ENCODE data around the gene RPS3. TPM values are rescaled to one million over a fixed set of nuclear protein-coding genes. Genes with fewer than 3 reads are reported as not detected.

RPS3 gene
- total RNA-seq: 1,080 and 1,268 TPM in 2 replicates

GRCh38 chr11:75399344-75400145 lies at the start of gene RPS3:
RPS3 (plus strand) TSS chr11:75399518; CDS start chr11:75399548, 30 bp downstream.

GRCh38 chr11:75351541-75351790 lies 47.9 kb upstream of the RPS3 start, which contains the start of gene ARRB1:
ARRB1 (minus strand) TSS chr11:75351661; CDS start chr11:75351607, 54 bp downstream.

GRCh38 chr11:75432911-75433321 lies 33.6 kb downstream of the RPS3 start, which contains the start of gene KLHL35:
KLHL35 (minus strand) TSS chr11:75433203; CDS start chr11:75430629, 2,574 bp downstream.

Other genes starting within 250 kb of the RPS3 start
- gene SLCO2B1, start 248.4 kb upstream of the RPS3 start, total RNA-seq: 0.03 TPM in 1 of 2 replicates, not detected in the other
- under 0.01 TPM in 1 of 2 replicates, not detected in the other for gene TPBGL, start 158.7 kb upstream of the RPS3 start, total RNA-seq
- gene ARRB1, start 47.9 kb upstream of the RPS3 start, total RNA-seq: 5.9 and 14.5 TPM in 2 replicates
- gene KLHL35, start 33.7 kb downstream of the RPS3 start, total RNA-seq: 3.6 and 4.6 TPM in 2 replicates
- gene GDPD5, start 126.4 kb downstream of the RPS3 start, total RNA-seq: 4.1 and 9.4 TPM in 2 replicates
- 1,766 and 2,892 TPM in 2 replicates for gene SERPINH1, start 162.7 kb downstream of the RPS3 start, total RNA-seq